HG03095 (cell line): ENCODE results near the gene BST1.

Experiments used
- ATAC-seq: cut with Tn5 transposase; IDR thresholded peaks from one replicate; pipeline ENCODE4 v1.9.1; 2021; ENCODE audit warnings: moderate library complexity; ENCODE audit not compliant: unreplicated experiment

Gene BST1

GRCh38 chr4:15675356-15675755 lies 27.5 kb upstream of the BST1 start:
- ATAC-seq, result no peak

- ATAC-seq, result no peak
Measured at GRCh38 chr4:15676039-15676438, 26.8 kb upstream of the BST1 start.

DNA sequence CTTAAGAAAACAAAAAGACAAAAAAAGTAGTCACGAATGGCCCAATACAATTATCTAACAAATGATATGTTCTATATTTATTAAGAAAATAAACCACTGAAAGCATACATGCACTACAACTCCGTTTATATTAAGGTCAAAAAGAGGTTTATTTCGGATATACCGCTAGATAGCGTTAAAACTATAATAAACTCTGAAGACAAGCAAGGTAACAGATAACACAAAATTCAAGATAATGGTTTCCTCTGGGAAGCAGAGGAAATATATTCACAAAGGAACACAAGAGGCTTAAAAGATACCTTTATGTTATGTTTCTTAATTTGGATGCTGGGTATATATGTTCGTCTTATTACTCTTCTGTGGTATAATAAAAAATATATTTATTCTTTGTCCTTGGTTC lies 26.0 kb upstream of the BST1 start:
- no peak for ATAC-seq

DNA sequence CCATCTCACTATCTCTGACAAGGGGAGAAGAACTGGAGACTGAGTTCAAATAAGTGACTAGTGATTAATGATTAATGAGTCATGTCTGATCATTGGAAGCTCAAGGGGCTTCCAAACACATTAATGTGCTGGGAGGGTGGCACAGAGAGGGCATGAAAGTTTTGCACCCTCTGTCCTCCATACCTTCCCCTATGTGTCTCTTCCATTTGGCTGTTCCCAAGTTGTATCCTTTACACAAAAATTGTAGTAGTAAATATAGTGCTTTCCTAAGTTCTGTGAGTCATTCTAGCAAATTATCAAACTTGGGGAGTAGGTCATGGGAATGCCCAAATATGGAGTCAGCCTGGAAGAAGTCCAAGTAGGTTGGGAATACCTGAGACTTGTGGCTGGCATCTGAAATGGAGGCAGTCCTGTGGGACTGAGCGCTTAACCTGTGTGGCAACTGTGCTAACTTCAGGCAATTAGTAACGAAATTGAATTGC lies 25.3 kb upstream of the BST1 start:
- no peak for ATAC-seq

GRCh38 chr4:15681067-15681371 lies 21.8 kb upstream of the BST1 start:
- no peak for ATAC-seq

DNA sequence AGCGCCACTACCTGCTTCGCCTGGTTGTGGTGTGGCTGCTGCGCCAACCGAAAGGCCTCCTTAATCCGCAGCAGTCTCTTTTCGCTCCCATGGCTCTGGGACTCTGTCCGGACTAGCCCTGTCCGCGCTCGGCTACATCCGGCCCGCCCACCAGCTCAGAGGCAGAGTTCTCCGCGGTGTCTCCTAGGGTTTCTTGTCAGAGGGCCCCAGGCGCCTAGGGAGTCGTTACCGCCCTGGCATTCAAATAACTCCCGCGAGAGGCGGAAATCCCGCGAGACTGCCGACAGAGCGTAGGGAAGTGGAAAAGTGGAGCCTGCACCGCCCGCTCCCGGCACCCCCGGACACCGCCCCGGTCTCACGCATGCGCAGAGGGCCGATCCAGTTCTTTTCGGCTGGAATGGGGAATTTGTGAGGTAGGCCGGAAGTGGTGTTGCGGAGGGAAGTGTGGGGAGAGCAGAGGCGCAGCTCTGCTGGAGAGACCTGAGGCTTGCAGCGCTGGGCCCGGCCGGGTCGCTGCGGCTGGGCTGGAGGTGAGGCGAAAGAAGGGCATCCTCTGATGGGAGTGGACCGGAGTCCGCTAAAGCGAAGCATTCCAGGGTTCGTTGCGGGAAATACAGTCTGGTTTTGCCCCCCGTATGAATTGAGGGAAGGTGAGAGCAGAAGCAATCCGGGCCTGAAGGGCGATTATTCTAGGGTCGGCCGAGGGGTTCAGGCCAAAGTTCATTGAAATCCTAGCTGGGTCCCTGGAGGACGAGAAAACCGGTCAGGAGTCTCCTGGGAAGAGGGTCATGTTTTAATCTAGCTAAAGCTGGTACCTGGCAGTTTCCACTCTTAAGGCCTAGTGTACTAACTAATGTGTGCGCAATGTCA lies 21.3 kb upstream of the BST1 start, which contains the start of gene FAM200B:
Gene FAM200B (plus strand): TSS at position 456 of the 870 bp plus-strand sequence. CDS start 5,151 bp downstream, outside the sequence.
- ATAC-seq, result peak; percentile 92

DNA sequence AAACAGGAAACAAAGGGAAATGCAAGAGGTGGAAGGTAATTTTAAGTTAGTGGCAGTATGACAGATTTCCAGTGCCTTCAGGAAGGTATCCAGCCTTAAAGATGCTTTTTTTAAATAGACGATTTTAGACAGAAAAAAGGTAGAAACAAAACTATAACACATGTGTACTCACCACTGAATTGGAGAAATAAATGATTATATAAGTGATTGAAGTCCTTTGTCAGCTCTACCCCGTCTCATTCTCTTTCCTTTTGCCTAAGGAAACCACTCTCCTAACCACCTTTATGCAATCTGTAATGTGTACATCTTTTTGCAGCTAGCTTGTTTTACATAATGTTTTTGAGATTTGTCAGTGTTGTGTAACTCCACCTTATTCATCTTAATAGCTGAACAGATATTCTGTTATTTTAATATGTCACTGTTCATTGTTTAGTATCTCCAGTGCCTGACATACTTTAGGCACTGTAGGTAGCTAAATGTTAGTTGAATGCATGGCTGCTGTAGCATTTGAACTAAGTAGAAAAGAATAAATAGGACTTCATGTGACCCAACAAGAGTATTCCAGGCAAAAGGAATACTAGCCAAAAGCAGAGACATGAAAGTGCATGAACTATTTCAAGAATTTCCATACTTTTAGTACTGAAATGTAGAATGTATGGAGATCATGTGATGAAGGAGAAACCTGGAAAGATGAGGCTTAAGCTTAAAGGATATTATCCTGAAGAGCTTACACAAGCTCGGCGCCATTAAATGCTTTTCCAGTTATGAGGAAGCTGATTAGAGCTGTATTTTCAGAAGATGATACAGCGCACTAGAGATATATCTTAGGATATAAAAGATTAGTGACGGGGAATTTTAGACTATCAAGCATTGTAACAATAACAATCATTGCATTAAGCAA lies 20.4 kb upstream of the BST1 start:
- ATAC-seq, result no peak

GRCh38 chr4:15683143-15683495 lies 19.7 kb upstream of the BST1 start:
- no peak for ATAC-seq

- no peak for ATAC-seq
Measured at GRCh38 chr4:15684498-15684897, 18.4 kb upstream of the BST1 start.

DNA sequence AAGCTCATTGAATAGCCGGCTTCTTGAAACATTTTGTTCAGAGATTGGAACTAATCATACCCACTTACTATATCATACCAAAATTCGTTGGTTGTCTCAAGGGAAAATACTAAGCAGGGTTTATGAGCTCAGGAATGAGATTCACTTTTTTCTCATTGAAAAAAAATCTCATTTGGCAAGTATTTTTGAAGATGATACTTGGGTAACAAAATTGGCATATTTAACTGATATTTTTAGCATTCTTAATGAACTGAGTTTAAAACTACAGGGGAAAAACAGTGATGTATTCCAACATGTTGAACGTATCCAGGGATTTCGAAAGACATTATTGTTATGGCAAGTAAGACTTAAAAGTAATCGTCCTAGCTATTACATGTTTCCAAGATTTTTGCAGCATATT lies 14.8 kb upstream of the BST1 start:
- ATAC-seq, result no peak

- no peak for ATAC-seq
Measured at GRCh38 chr4:15689540-15689939, 13.3 kb upstream of the BST1 start.

DNA sequence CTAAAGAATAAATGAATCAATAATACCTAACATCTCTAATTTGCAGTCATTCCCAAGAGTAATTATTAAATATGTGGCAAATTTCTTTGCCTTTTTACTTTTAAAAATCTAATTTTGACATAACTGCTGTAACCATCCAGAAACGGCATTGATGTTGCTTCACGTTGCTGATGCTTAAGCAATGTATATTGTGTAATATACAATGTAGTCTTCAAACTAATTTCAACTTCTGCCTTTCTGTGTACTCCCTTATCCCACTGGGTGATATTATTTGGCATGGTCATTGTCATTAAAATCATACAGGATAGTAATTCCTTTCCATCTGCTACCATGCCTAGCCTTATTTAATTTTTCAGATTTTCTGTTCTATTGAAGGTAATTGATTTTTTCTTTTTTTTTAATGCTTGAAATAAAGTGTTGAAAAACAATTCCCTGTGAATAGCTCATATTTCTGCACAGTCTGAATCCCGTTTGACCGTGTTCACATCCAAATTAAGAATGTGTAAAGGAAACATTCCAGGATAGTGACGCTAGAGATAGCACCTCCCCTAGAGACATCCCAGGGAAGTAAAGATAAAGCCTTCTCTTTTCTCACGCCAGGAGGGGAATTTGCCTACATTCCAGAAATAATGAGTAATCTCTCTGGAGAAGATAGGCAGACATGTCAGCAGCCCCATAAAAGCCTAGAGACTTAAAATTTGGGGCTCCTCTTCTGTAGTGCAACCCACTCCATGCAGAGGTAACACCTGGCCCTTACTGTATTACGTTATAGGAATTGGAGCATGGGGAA lies 12.7 kb upstream of the BST1 start:
- ATAC-seq, result no peak

DNA sequence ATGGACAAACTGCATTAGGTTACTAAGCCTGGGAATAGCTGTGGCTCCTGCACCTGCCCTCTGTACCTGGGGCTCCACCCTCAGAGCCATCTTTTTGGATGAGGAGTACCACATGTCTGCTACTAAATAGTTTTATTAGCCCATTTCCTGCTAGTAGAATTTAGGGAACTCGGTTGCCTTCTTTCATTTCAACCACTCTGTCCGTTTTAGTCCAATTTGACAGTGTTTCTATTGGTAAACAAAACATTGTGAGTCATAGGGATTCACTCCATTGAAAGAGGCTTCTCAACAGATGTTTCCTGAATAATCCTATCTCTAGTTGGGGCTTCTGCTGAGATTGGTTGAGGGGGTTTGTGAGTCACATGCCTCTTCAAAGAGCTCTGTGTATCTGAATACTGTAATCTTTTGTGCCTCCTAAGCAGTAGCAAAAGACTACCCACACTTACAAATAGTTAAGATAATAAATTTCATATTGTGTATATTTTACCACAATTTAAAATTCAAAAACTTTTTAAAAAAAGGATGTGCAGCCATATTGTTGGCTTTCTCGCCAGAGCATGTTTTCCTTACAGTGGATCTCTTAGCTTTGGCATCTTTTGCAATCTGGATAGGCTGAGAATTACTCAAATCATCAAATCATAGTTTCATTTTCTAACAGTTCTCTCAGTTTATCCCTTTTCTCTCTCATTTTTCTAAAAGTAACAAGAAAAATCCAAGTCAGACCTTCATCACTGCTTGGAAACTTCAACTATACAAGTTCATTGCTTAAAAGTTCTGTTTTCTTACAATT lies 11.3 kb upstream of the BST1 start:
- no peak for ATAC-seq

DNA sequence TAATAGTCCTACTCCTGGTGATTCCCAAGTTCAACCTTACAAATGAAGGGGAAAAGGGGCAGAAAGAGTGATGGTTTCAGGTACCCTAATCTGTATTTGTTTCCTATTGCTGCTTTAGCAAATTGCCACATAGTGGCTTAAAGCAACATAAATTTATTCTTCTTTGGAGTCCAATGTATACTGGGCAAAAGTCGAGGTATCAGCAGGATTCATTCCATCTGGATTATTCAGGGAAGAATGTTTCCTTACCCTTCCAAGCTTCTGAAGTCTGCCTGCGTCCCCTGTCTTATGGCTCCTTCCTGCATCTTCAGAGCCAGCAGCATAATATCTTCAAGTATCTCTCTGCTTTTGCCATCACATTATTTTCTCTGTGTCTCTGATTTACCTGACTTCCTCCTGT lies 10.3 kb upstream of the BST1 start:
- ATAC-seq, result no peak

DNA sequence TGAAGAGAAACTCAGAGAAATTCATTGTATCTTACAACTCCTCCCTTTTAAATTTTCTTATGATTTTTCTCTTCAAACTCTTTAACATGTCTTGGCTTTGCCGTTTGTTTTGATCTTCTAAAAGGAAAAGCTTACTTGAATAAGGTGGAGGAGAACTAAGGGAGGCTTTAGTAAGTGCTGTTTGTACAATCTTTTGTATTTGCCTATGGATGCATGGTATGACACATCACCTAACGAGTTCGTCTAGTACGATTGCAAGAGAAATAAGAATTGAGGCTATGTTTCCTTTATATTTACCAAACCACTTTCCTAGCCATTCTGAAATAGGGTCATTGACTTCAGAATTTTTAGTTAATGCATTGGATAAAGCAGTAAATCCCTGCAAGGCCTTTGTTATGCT lies 8.4 kb upstream of the BST1 start:
- no peak for ATAC-seq

- no peak for ATAC-seq
Measured at GRCh38 chr4:15695240-15695699, 7.6 kb upstream of the BST1 start.

DNA sequence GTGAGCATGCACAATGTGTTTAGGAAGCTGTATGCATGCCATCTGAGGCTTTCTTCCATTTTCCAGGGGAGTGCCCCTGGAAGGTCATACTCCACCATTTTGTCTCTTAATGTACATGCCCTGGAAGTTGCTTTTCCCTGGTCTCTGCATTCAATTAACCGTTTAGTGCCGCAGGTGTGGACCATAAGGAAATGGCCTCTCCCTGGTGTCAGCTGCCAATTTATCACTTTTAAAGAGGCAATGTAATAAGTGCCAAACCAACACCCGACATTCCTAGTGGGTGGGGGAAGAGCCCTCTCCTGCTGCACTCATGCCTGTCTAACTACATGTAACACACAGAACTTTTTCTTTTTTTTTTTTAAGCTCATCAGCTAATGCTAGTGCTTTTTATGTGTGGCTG lies 7.1 kb upstream of the BST1 start:
- ATAC-seq, result no peak

DNA sequence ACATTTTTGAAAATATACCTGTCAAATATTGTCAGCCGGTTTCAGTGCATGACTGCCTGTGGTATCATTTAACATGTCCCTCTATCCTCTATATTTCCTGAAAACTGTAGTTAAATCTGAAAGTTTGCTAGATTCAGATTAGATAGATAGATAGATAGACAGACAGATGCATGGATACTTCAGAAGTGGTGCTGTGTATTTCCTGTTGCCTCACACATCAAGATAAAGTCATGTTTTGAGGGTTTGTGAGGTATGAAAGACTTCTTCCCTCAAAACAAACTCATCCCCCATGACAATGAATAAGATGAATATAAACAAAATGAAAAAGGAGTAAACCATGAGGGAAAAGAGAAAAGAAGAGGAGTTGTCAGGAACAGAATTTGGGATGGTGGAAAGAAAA lies 6.0 kb upstream of the BST1 start:
- ATAC-seq, result no peak

- no peak for ATAC-seq
Measured at GRCh38 chr4:15703439-15703838, 574 bp downstream of the BST1 start.

- no peak for ATAC-seq
Measured at GRCh38 chr4:15704129-15704528, 1.3 kb downstream of the BST1 start.
